ENCODE data around the gene USP2.

Gene USP2

GRCh38 chr11:119341222-119342022 lies 40.1 kb downstream of the USP2 start:
- DNase-seq = peak; percentile 40

GRCh38 chr11:119340335-119341221 lies 40.9 kb downstream of the USP2 start, which contains the start of gene C1QTNF5:
Gene C1QTNF5 (minus strand): TSS chr11:119340883. CDS start chr11:119340397, 486 bp downstream.
- DNase-seq = no peak

GRCh38 chr11:119339589-119340334 lies 41.7 kb downstream of the USP2 start:
- peak; percentile 77 for DNase-seq

- peak; percentile 30 for DNase-seq
Measured at GRCh38 chr11:119338965-119339588, 42.4 kb downstream of the USP2 start.

GRCh38 chr11:119338318-119338890 lies 43.1 kb downstream of the USP2 start:
- DNase-seq = peak; percentile 91

GRCh38 chr11:119337581-119338317 lies 43.7 kb downstream of the USP2 start:
- DNase-seq = peak; percentile 96

GRCh38 chr11:119336744-119337469 lies 44.6 kb downstream of the USP2 start:
- DNase-seq = no peak

GRCh38 chr11:119335655-119336543 lies 45.6 kb downstream of the USP2 start:
- no peak for DNase-seq

- DNase-seq = no peak
Measured at GRCh38 chr11:119335091-119335654, 46.3 kb downstream of the USP2 start.

GRCh38 chr11:119334174-119334930 lies 47.1 kb downstream of the USP2 start, which contains the start of gene RNF26:
Gene RNF26 (plus strand): TSS chr11:119334527. CDS start chr11:119335123, 596 bp downstream.
- peak; percentile 99 for DNase-seq

GRCh38 chr11:119332111-119332765 lies 49.3 kb downstream of the USP2 start:
- no peak for DNase-seq

GRCh38 chr11:119330237-119330636 lies 51.3 kb downstream of the USP2 start:
- DNase-seq = no peak

- DNase-seq = no peak
Measured at GRCh38 chr11:119329320-119329719, 52.2 kb downstream of the USP2 start.

- DNase-seq = no peak
Measured at GRCh38 chr11:119324189-119324588, 57.3 kb downstream of the USP2 start.

GRCh38 chr11:119323532-119324033 lies 57.9 kb downstream of the USP2 start:
- peak; percentile 88 for DNase-seq

- DNase-seq = no peak
Measured at GRCh38 chr11:119322921-119323531, 58.5 kb downstream of the USP2 start.

- DNase-seq = no peak
Measured at GRCh38 chr11:119322360-119322739, 59.1 kb downstream of the USP2 start.

Measured in islet precursor cell (in vitro differentiated cells).